Loucy (cell line): ENCODE measurements around the gene CCDC88A.
A peak's percentile ranks its signal among the peaks of the same experiment; 100 is the strongest.

Experiments
- H2AFZ ChIP-seq: fragments of 200-600 bp; sonication (generic); 2 replicates; pipeline ENCODE4 v1.6.0; 2016; ENCODE audit warnings: antibody characterized with exemption, mild to moderate bottlenecking, low read length, moderate library complexity
- H3F3A ChIP-seq: fragments of 200-600 bp; 2 replicates; pipeline ENCODE4 v1.6.0; 2016; ENCODE audit warnings: antibody characterized with exemption, low read depth, mild to moderate bottlenecking
- H3K27me3 ChIP-seq: fragments of 200-600 bp; sonication (generic); 2 replicates; pipeline ENCODE4 v1.6.1; 2014; ENCODE audit warnings: low read length, mild to moderate bottlenecking; ENCODE audit not compliant: insufficient read depth, poor library complexity, severe bottlenecking
- H3K36me3 ChIP-seq: fragments of 200-600 bp; sonication (generic); 2 replicates; pipeline ENCODE4 v1.6.1; 2016; ENCODE audit warnings: low read length; ENCODE audit not compliant: insufficient read depth
- H3K4me1 ChIP-seq: fragments of 200-600 bp; sonication (generic); 2 replicates; pipeline ENCODE4 v1.5.1; 2014; ENCODE audit warnings: low read length, mild to moderate bottlenecking; ENCODE audit not compliant: insufficient read depth, poor library complexity, severe bottlenecking
- H3K4me2 ChIP-seq: fragments of 200-600 bp; sonication (generic); 2 replicates; pipeline ENCODE4 v1.6.0; 2014; ENCODE audit warnings: antibody characterized with exemption, low read length, low read depth, mild to moderate bottlenecking; ENCODE audit not compliant: poor library complexity, severe bottlenecking
- H3K4me3 ChIP-seq: fragments of 200-600 bp; sonication (generic); 2 replicates; pipeline ENCODE4 v1.5.1; 2014; ENCODE audit warnings: low read length, mild to moderate bottlenecking, mixed read lengths; ENCODE audit not compliant: poor library complexity, severe bottlenecking
- H3K79me2 ChIP-seq: fragments of 200-600 bp; sonication (generic); 2 replicates; pipeline ENCODE4 v1.6.1; 2014; ENCODE audit warnings: low read length; ENCODE audit not compliant: insufficient read depth
- H3K9ac ChIP-seq: fragments of 200-600 bp; sonication (generic); 2 replicates; pipeline ENCODE4 v1.6.0; 2014; ENCODE audit warnings: mild to moderate bottlenecking, low read depth, low read length, moderate library complexity; ENCODE audit not compliant: poor library complexity, severe bottlenecking
- H3K9me2 ChIP-seq: fragments of 200-600 bp; sonication (generic); replicated peaks from 2 replicates; pipeline ENCODE4 v1.6.1; 2016; ENCODE audit warnings: low read depth, low read length, mixed read lengths
- H3K9me3 ChIP-seq: fragments of 200-600 bp; sonication (generic); 2 replicates; pipeline ENCODE4 v1.6.1; 2014; ENCODE audit warnings: mild to moderate bottlenecking, antibody characterized with exemption, low read length, low read depth; ENCODE audit not compliant: insufficient read depth
- H4K20me1 ChIP-seq: fragments of 200-600 bp; sonication (generic); 2 replicates; pipeline ENCODE4 v1.6.0; 2014; ENCODE audit warnings: antibody characterized with exemption, low read length, mild to moderate bottlenecking; ENCODE audit not compliant: insufficient read depth, poor library complexity, severe bottlenecking
- EZH2phosphoT487 ChIP-seq: fragments of 200-600 bp; IDR thresholded peaks from 2 replicates; pipeline ENCODE4 v1.6.1; 2018; ENCODE audit warnings: antibody characterized with exemption, mild to moderate bottlenecking, moderate library complexity, borderline replicate concordance
- TF ChIP-seq, protein P1 (sequence below): fragments of 200-600 bp; sonication (generic); conservative IDR thresholded peaks from 2 replicates; pipeline ENCODE4 v1.5.1; 2014; ENCODE audit warnings: mild to moderate bottlenecking, antibody characterized with exemption, low read length

CCDC88A gene

DNA sequence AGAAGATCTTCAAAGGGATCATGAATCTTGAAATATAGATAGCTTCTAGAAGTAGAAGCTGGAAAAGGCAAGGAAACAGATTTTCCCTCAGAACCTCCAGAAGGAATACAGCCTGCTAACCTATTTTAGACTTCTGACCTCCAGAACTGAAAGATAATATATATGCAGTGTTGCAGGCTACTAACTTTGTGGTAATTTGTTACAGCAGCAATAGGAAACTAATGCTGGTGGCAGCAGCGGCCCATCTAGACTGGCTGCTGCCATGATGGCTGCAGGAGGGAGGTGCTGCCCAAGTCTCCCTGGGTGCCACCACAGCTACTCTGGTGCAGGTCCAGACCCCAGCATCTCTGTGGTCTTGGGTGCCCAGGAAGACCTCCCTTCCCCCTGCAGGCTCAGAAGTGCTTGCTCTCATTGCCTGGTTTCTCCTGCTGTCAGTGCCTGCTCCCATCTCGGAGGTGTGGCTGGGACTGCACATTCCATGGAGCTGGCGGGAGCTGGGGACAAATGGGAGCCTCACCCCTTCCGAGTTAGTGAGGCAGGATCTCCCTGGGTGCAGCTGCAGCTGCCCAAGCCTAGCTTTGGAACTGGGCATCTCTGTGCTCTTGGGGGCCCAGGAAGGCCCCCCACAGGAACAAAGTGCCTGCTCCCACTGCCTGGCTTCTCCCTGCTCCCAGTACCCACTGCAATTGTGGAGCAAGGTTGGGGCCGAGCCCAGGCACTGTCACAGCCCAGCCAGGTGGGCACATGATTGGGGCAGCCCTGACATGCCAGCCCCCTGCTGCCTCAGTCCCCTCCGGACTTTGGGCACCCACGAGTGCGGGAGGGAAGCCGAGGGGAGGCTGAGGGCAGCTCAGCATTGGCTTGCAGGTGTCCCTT, 18.1 kb upstream of the CCDC88A start:
- no peaks in the 10 kb centered on the region for H3K79me2 ChIP-seq
- H3K4me1 ChIP-seq = no peaks in the 10 kb centered on the region
- H3F3A ChIP-seq = no peaks in the 10 kb centered on the region
- no peaks in the 10 kb centered on the region for H3K36me3 ChIP-seq
- H3K9me2 ChIP-seq = no peaks in the 10 kb centered on the region
- no peaks in the 10 kb centered on the region for H3K27me3 ChIP-seq
- TF ChIP-seq EZH2phosphoT487 = no peak
- TF ChIP-seq, protein P1, sequence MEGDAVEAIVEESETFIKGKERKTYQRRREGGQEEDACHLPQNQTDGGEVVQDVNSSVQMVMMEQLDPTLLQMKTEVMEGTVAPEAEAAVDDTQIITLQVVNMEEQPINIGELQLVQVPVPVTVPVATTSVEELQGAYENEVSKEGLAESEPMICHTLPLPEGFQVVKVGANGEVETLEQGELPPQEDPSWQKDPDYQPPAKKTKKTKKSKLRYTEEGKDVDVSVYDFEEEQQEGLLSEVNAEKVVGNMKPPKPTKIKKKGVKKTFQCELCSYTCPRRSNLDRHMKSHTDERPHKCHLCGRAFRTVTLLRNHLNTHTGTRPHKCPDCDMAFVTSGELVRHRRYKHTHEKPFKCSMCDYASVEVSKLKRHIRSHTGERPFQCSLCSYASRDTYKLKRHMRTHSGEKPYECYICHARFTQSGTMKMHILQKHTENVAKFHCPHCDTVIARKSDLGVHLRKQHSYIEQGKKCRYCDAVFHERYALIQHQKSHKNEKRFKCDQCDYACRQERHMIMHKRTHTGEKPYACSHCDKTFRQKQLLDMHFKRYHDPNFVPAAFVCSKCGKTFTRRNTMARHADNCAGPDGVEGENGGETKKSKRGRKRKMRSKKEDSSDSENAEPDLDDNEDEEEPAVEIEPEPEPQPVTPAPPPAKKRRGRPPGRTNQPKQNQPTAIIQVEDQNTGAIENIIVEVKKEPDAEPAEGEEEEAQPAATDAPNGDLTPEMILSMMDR = no peak
- H3K9me3 ChIP-seq = no peaks in the 10 kb centered on the region
- H3K4me2 ChIP-seq = no peak overlapping the region
- no peak overlapping the region for H3K9ac ChIP-seq
- no peak overlapping the region for H3K4me3 ChIP-seq
- H4K20me1 ChIP-seq = no peaks in the 10 kb centered on the region
- peak overlapping the region; percentile 63; the same call in 1 of the 2 replicates for H2AFZ ChIP-seq

DNA sequence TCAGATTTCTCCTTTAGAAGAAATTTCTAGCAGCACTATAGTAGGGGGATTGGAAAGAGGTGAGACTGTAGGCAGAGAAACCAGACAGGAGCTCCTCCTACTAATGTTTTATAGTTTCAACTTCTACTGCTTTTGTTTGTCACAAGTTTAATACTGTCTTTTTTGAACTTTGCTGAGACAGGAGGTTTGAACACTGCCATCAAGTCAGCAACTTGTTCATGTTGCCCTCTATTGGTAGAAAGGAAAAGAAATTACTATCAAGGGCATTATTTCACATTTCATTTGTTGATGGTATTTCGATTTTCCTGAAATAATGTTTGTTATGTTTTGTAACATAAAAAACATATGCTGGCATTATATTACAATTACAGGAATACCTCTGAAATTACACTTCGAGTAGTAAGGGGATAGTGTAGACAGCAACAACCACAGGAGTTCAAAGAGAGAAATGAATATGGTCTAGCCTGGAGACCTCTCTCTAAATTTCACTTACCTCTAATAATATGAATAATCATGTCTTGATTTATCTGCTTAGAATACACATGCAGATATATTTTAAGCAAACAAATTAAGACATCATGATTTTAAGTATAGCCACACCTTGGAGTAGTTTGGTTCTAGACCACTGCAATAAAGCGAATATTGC, 12.4 kb upstream of the CCDC88A start:
- Histone ChIP-seq H3K9me3 (no peaks in the 10 kb centered on the region), H4K20me1 (no peaks in the 10 kb centered on the region), H3K4me1 (no peaks in the 10 kb centered on the region), H3F3A (no peaks in the 10 kb centered on the region), H3K9ac (no peak overlapping the region), H3K9me2 (no peaks in the 10 kb centered on the region), H3K4me2 (peak overlapping the region; percentile 26), H2AFZ (peak overlapping the region; percentile 58), H3K4me3 (no peak overlapping the region), H3K36me3 (no peaks in the 10 kb centered on the region), H3K27me3 (no peaks in the 10 kb centered on the region), H3K79me2 (no peaks in the 10 kb centered on the region)
- no peak for TF ChIP-seq EZH2phosphoT487
- TF ChIP-seq, protein P1 = peak; percentile 78

DNA sequence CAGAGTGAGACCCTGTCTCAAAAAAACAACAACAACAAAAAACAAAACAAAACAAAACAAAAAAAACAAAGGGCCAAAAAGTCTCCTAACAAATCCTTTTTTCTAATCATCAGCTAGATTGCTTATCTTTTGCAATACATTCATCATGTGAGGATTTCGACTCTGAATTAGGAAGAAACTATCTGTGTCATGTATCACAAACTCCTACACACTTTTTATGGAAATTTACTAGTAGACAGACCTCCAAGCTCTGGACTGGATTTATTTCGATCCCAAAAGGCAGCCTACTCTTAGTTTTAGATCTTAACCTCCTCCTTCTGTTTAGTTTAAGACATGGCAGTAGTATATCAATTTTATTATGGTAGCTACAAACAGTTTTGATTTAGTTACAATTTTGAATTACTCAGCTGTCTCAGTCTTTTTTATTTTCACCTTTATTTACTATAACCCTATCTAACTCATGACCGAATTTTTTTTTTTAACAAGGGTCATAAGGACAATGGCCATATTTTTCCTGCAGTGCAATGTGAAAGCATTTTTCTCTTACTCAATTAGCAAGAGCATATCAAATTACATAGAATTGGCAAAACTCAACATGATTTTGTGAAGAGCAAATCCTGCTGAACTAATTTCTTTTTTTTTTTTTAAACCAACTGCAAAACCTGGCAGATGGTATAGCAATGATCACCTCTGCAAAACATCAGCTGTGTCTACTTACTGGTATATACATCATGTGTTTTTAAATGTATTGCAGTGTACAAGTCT, 10.7 kb upstream of the CCDC88A start:
- no peaks in the 10 kb centered on the region for H3K36me3 ChIP-seq
- no peak overlapping the region for H3K4me3 ChIP-seq
- no peak overlapping the region for H2AFZ ChIP-seq
- no peak overlapping the region for H3K9ac ChIP-seq
- H3K4me2 ChIP-seq = no peak overlapping the region
- H4K20me1 ChIP-seq = no peaks in the 10 kb centered on the region
- no peaks in the 10 kb centered on the region for H3K79me2 ChIP-seq
- no peaks in the 10 kb centered on the region for H3K9me3 ChIP-seq
- peaks cover 7% of the 10 kb centered on the region for H3K4me1 ChIP-seq
- H3K27me3 ChIP-seq = no peaks in the 10 kb centered on the region
- TF ChIP-seq, protein P1 = no peak
- no peak for TF ChIP-seq EZH2phosphoT487
- no peaks in the 10 kb centered on the region for H3K9me2 ChIP-seq
- no peaks in the 10 kb centered on the region for H3F3A ChIP-seq
